ENCODE data around the gene TNFSF12.

Gene TNFSF12, protein sequence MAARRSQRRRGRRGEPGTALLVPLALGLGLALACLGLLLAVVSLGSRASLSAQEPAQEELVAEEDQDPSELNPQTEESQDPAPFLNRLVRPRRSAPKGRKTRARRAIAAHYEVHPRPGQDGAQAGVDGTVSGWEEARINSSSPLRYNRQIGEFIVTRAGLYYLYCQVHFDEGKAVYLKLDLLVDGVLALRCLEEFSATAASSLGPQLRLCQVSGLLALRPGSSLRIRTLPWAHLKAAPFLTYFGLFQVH

DNA sequence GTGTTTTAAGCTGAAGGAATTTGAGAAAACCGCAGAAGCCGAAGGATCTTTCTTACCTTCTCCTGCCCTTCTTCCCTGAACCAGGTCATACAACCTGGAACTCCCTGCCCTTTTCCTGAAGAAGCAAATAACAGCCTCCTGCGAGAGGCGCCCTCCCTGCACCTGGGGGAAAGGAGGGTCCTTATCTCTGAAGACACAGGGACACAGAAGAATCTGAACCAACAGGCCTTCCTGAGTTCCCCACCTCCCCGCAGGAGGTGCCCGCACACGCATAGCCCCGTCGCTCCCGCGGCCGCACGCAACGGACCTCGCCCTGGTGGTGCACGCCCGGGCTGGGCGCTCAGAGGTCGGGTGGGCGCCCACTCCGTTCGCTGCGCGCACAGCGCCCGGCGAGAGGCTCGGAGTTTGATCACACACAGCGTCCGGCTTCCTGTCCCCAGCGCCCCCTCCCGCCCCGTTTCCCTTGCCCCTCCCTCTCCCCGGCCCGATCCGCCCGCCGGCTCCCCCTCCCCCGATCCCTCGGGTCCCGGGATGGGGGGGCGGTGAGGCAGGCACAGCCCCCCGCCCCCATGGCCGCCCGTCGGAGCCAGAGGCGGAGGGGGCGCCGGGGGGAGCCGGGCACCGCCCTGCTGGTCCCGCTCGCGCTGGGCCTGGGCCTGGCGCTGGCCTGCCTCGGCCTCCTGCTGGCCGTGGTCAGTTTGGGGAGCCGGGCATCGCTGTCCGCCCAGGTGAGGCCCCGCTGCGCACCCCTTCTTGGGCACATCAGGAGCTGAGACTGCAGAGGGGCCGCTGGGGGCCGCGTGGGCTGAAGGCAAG lies at the start of gene TNFSF12:
TNFSF12 (plus strand) TSS at position 474 of the 816 bp plus-strand sequence; CDS start at position 570, 96 bp downstream.
- FAIRE-seq (no peak), DNase-seq (ENCODE audit: extremely low spot score, insufficient read length, low read depth) (no peak)

DNA sequence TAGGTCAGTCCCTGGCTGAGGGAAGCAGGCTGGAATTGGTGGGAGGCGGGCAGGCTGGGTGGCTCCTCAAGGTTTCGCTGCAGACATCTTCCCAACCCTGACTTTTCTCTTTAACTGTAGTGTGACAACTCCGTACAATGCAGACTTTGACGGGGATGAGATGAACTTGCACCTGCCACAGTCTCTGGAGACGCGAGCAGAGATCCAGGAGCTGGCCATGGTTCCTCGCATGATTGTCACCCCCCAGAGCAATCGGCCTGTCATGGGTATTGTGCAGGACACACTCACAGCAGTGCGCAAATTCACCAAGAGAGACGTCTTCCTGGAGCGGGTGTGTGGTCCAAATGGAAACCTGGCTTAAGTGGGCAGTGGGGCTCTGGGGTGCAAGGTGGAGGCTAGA lies 49.7 kb upstream of the TNFSF12 start:
- no peak for FAIRE-seq
- no peak for DNase-seq (ENCODE audit: extremely low spot score, insufficient read length, low read depth)

DNA sequence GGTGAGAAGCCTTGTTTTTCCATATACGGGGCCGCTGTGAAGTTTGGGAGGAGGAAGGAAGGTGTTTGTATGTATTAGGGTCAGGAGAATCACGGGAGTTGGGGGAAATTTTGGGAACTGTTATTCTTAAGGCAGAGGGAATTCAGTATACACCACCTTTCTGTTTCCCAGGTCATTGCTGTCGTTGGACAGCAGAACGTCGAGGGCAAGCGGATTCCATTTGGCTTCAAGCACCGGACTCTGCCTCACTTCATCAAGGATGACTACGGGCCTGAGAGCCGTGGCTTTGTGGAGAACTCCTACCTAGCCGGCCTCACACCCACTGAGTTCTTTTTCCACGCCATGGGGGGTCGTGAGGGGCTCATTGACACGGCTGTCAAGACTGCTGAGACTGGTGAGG lies 47.1 kb upstream of the TNFSF12 start:
- no peak for DNase-seq (ENCODE audit: extremely low spot score, insufficient read length, low read depth)

DNA sequence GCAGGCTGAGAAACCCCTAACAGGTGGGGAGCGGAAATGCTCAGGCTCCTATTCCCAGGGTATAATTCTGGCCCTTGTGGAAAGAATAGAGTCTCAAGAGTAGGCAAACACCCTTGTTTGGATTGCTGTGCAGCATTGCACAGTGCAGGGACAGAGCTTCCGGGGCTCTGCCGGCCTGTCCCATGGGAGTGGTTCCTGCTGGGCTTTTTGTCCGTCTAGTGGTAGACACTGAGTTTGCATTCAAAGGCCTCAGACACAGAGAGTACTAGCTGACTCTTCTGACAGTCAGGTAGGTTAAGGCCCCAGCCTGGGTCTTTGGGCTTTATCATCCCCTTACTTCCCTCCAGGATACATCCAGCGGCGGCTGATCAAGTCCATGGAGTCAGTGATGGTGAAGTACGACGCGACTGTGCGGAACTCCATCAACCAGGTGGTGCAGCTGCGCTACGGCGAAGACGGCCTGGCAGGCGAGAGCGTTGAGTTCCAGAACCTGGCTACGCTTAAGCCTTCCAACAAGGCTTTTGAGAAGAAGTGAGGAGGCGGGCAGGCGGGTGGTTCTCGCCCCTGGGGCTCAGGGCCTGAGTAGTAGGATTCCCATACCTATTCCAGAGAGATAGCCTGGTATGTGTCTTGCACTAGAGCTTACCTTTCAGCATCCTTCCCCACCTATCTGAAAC lies 46.5 kb upstream of the TNFSF12 start:
- no peak for FAIRE-seq

More for the DNA sequence above, 47.1 kb upstream of the TNFSF12 start:
- FAIRE-seq: no peak

DNA sequence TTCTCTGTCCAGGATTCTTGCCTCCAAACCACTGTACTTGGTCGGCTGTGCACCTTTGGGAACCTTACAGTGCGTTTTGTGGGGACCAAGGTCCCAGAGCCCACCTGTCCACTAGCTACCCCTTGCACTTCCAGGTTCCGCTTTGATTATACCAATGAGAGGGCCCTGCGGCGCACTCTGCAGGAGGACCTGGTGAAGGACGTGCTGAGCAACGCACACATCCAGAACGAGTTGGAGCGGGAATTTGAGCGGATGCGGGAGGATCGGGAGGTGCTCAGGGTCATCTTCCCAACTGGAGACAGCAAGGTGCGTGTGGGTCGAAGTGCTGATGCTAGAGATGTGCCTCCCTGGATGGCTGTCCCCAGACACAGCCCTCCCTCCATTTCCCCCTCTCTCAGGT lies 45.9 kb upstream of the TNFSF12 start:
- FAIRE-seq: no peak

More for the DNA sequence above, 46.5 kb upstream of the TNFSF12 start:
- no peak for DNase-seq (ENCODE audit: extremely low spot score, insufficient read length, low read depth)

DNA sequence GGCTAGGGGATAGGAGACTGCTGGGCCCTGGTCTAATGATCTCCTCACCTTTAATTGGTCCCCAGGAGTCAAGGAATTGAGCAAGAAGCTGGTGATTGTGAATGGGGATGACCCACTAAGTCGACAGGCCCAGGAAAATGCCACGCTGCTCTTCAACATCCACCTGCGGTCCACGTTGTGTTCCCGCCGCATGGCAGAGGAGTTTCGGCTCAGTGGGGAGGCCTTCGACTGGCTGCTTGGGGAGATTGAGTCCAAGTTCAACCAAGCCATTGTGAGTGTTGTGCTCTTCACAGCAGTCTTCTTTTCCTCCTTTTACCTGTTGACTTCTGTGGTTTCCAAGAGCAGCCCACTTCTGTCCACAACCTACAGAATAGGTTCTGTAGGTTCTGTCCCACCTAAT lies 45.3 kb upstream of the TNFSF12 start:
- no peak for FAIRE-seq
- DNase-seq (ENCODE audit: extremely low spot score, insufficient read length, low read depth): no peak

More for the DNA sequence above, 45.9 kb upstream of the TNFSF12 start:
- DNase-seq (ENCODE audit: extremely low spot score, insufficient read length, low read depth): no peak

DNA sequence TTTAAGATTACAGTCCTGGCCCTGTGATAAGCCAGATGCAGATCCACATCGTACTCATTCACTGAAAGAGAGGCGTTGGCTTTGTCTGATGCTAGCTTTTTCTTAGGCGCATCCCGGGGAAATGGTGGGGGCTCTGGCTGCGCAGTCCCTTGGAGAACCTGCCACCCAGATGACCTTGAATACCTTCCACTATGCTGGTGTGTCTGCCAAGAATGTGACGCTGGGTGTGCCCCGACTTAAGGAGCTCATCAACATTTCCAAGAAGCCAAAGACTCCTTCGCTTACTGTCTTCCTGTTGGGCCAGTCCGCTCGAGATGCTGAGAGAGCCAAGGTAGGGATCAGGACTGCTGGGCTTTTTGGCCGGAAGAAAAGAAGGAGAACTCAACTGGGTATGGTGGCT lies 40.7 kb upstream of the TNFSF12 start:
- DNase-seq (ENCODE audit: extremely low spot score, insufficient read length, low read depth): no peak
- FAIRE-seq: no peak

DNA sequence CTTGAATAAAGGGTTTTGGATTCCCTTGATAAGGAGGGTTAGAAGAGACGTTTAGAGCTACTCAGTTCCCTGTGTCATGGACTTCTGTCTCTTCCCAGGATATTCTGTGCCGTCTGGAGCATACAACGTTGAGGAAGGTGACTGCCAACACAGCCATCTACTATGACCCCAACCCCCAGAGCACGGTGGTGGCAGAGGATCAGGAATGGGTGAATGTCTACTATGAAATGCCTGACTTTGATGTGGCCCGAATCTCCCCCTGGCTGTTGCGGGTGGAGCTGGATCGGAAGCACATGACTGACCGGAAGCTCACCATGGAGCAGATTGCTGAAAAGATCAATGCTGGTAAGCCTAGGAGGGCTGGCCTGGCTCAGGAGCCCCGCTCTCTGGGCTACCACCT lies 40.0 kb upstream of the TNFSF12 start:
- no peak for DNase-seq (ENCODE audit: extremely low spot score, insufficient read length, low read depth)
- no peak for FAIRE-seq

DNA sequence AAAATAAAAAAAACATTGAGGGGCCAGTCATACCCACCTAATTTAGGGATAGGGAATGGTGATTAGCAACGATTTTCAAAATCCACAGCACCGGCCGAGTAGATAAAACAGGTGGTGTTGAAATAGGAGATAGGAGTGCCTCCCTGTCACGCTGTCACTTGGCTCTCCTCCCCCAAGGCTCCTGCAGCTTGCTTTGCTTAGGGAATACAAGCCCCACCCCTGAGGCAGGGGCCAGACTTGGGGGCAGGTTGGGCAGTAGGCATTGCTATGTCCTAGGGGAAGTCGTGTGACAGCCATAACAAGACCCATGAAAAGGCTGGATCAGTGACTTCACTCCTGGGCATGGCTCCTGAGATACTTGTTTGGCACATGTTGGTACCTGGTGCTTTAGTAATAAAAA lies 38.9 kb upstream of the TNFSF12 start:
- DNase-seq (ENCODE audit: extremely low spot score, insufficient read length, low read depth): no peak
- no peak for FAIRE-seq

DNA sequence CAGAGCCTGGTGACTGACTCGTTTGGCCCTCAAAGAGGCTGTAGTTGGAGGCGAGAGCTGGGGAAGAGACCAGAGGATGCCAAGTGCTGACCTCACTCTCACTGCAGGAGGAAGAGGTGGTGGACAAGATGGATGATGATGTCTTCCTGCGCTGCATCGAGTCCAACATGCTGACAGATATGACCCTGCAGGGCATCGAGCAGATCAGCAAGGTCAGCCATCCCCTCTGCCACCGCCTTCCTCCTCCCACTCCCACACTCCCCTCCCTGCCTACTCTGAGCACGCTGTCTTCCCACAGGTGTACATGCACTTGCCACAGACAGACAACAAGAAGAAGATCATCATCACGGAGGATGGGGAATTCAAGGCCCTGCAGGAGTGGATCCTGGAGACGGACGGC lies 37.8 kb upstream of the TNFSF12 start:
- FAIRE-seq: no peak
- DNase-seq (ENCODE audit: extremely low spot score, insufficient read length, low read depth): no peak

DNA sequence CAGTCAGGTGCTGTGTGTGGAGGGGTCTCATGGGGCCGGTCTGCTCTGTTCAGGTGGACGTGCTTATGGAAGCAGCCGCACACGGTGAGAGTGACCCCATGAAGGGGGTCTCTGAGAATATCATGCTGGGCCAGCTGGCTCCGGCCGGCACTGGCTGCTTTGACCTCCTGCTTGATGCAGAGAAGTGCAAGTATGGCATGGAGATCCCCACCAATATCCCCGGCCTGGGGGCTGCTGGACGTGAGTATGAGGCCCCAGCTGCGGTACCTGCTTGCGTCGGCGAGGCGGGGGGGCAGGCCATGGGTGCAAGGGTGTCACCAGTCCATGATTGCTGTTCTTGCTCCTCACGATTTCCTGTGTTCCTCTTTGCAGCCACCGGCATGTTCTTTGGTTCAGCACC lies 36.8 kb upstream of the TNFSF12 start:
- FAIRE-seq (no peak), DNase-seq (ENCODE audit: extremely low spot score, insufficient read length, low read depth) (no peak)

DNA sequence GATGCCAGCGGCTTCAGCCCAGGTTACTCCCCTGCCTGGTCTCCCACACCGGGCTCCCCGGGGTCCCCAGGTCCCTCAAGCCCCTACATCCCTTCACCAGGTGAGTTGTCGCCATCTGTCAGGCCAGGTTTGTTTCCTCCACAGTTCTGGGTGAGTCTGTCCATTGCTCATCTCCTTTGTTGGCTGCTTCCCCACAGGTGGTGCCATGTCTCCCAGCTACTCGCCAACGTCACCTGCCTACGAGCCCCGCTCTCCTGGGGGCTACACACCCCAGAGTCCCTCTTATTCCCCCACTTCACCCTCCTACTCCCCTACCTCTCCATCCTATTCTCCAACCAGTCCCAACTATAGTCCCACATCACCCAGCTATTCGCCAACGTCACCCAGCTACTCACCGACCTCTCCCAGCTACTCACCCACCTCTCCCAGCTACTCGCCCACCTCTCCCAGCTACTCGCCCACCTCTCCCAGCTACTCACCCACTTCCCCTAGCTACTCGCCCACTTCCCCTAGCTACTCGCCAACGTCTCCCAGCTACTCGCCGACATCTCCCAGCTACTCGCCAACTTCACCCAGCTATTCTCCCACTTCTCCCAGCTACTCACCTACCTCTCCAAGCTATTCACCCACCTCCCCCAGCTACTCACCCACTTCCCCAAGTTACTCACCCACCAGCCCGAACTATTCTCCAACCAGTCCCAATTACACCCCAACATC lies 35.9 kb upstream of the TNFSF12 start:
- DNase-seq (ENCODE audit: extremely low spot score, insufficient read length, low read depth) (no peak), FAIRE-seq (no peak)

DNA sequence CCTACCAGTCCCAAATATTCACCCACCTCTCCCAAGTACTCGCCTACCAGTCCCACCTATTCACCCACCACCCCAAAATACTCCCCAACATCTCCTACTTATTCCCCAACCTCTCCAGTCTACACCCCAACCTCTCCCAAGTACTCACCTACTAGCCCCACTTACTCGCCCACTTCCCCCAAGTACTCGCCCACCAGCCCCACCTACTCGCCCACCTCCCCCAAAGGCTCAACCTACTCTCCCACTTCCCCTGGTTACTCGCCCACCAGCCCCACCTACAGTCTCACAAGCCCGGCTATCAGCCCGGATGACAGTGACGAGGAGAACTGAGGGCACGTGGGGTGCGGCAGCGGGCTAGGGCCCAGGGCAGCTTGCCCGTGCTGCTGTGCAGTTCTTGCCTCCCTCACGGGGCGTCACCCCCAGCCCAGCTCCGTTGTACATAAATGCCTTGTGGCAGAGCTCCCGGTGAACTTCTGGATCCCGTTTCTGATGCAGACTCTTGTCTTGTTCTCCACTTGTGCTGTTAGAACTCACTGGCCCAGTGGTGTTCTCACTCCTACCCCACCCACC lies 34.9 kb upstream of the TNFSF12 start:
- DNase-seq (ENCODE audit: extremely low spot score, insufficient read length, low read depth) (no peak), FAIRE-seq (no peak)

DNA sequence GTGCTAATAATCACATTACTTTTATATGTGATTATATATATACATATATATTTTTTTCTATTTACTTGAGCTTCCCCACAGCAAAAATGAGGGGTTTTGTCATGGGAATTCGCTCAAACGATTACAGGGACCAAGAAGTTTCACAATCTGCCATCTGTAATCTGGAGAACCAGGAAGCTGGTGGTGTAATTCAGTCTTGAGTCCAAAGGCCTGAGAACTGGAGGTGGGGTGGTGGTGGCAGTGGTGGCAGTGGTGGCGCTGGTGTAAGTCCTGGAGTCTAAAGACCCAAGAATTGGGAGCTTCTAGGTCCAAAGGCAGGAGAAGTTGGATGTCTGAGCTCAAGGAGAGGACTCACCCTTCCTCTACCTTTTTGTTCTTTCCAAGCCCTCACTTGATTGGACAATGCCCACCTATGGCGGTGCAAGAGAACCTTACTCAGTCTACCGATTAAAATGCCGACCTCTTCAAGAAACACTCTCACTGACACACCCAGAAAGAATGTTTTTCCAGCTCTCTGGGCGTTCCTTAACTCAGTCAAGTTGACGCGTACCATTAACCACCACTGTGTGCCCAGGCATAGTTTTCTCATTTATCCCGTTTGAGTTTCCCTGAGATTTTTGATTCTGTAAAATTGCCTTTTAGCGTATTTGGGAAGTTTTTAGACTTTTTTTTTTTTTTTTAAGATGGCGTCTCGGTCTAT lies 32.8 kb upstream of the TNFSF12 start:
- FAIRE-seq: no peak
- DNase-seq (ENCODE audit: extremely low spot score, insufficient read length, low read depth): no peak

DNA sequence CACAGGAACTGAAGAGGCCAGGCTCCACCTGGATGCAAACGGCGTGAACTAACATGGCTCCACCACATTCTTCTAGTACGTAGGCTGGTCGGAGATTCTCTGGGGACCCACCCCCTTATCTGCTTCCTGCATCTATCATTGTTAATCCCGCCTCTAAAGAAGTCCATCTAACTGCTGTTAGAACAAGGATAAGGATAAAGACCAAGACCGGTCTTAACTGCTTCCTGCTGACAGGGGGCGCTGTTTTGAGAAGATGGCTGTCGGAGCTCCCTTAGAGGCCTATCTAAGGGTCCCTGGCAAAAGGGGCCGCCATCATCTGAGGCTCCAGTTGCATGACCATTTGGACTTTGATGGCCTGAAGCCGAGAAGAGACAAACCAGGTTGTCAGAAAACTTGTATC lies 25.8 kb upstream of the TNFSF12 start:
- no peak for DNase-seq (ENCODE audit: extremely low spot score, insufficient read length, low read depth)
- no peak for FAIRE-seq

DNA sequence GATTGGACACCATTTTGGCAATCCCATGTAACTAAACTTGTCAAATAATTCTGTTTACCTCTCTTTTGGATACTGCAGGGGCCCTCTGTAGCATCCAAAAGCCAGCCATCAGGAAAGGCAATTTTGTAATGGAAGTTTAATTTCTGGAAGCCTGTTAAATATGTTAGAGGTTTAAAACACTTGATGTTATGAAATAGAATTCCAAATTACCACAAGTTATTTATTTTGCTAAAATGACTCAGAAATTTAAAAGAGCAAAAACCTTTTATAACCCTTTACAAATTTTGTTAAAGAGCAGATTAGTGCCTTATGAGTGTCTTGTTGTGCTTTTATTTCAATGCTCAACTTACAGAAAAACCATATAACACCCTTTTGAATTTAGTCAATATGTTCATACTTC lies 20.0 kb upstream of the TNFSF12 start:
- DNase-seq (ENCODE audit: extremely low spot score, insufficient read length, low read depth) (no peak), FAIRE-seq (no peak)

DNA sequence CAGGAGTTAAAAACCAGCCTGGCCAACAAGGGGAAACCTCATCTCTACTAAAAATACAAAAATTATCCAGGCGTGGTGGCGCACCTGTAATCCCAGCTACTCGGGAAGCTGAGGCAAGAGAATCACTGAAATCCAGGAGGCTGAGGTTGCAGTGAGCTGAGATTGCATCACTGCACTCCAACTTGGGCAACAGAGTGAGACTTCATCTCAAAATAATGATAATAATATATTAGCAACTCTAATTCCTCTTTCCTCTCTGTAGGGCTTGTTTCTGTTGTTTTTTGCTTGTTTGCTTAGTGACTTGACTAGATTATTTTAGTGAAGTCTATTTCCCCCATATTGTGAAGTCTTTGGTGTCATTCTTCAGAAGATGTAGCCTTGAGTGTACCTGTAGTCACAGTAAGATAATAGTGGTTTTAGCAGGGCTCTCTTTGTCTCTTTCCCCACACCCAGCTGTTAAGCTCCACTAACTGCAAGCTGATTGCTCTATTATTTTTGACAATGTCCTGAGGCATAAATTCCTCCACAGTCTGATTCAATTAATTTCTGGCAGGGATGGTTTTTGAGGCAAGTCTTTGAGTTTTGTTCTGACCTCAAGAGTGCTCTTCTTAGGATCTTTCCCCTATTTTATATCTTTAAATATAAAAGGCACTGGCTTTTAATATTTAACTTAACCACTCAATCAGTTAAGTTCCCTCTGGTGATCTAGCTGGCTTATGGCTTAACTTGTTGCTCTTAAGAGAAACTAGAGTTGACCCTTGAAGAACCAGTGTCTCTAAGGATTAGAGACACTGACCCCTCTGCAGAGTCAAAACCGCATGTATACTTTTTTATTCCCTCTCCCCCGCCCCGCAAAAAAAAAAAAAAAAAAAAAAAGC lies 18.6 kb upstream of the TNFSF12 start:
- DNase-seq (ENCODE audit: extremely low spot score, insufficient read length, low read depth) (no peak), FAIRE-seq (peak; percentile 69)

DNA sequence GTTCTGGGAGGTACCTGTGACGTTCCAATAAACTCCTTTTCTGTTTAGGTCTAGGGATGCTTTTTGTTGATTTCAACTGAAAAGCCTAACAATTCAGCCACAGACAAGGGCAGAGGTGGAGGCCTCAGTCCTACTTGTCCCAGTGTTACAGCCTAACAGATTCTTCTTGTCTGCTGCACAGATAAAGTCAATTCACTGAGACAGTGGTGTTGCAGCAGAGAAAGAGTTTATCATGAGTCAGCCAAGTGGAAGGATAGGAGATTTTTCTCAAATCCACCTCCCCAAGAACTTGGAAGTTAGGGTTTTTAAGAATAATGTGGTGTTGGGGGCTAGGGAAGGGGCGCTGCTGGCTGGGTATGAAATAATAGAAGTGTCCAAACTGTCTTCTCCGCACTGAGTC lies 10.8 kb upstream of the TNFSF12 start:
- no peak for DNase-seq (ENCODE audit: extremely low spot score, insufficient read length, low read depth)
- no peak for FAIRE-seq

All from GM18507 (cell line).